Glomerular endothelial cell (primary cell): ENCODE data around the gene OTOP1. TPM values are rescaled to one million over a fixed set of nuclear protein-coding genes. Genes with fewer than 3 reads are reported as not detected.
"Not testable (repeated sequence)": the region's sequence is repeated elsewhere in the genome, so short reads cannot be mapped to it uniquely, and the experiment has no call there.

Source experiments
- DNase-seq: peaks from one replicate; pipeline ENCODE4 v3.0.0-alpha.2; 2011; ENCODE audit warnings: low read depth, low spot score; ENCODE audit errors: extremely low read depth
- total RNA-seq: library from RNA; depleted of rRNA; stranded (reverse); fragments of >200 nt; gene quantifications from 2 replicates; pipeline ENCODE4 v1.2.3, GENCODE V29; 2015

Gene OTOP1
- total RNA-seq, 1 donor from 2014 or later, result not detected

- not testable (repeated sequence) for DNase-seq
These were observed 60.9 kb downstream of the OTOP1 start for GRCh38 chr4:4165701-4166392.

- not testable (repeated sequence) for DNase-seq
These were observed 62.1 kb downstream of the OTOP1 start for GRCh38 chr4:4164532-4165173.

GRCh38 chr4:4162186-4162585 is 64.5 kb downstream of the OTOP1 start:
- not testable (repeated sequence) for DNase-seq

- not testable (repeated sequence) for DNase-seq
These were observed 65.6 kb downstream of the OTOP1 start for GRCh38 chr4:4160956-4161665.

- not testable (repeated sequence) for DNase-seq
These were observed 81.1 kb downstream of the OTOP1 start for GRCh38 chr4:4145622-4146021.

- DNase-seq, result not testable (repeated sequence)
These were observed 83.4 kb downstream of the OTOP1 start for GRCh38 chr4:4143376-4143775.

- DNase-seq, result not testable (repeated sequence)
These were observed 84.0 kb downstream of the OTOP1 start for GRCh38 chr4:4142679-4143078.

- not testable (repeated sequence) for DNase-seq
These were observed 85.5 kb downstream of the OTOP1 start for GRCh38 chr4:4141186-4141585.

Other genes starting within 250 kb of the OTOP1 start
- 11.1 and 22.5 TPM in 2 replicates for gene TMEM128, start 21.3 kb upstream of the OTOP1 start, total RNA-seq
- gene LYAR, start 63.2 kb upstream of the OTOP1 start, total RNA-seq, result 12.5 and 18.4 TPM in 2 replicates
- gene ZBTB49, start 63.3 kb upstream of the OTOP1 start, total RNA-seq, result 3.6 and 3.8 TPM in 2 replicates
- gene NSG1, start 160.2 kb upstream of the OTOP1 start, total RNA-seq, result 4.1 TPM in 1 of 2 replicates, not detected in the other